HG03280 (cell line): Measurements from ENCODE around the gene PRLH.
"Not testable (repeated sequence)": the region's sequence is repeated elsewhere in the genome, so short reads cannot be mapped to it uniquely, and the experiment has no call there.

Experiments used
- ATAC-seq: cut with Tn5 transposase; IDR thresholded peaks from one replicate; pipeline ENCODE4 v1.9.1; 2021; ENCODE audit warnings: mild to moderate bottlenecking, moderate library complexity; ENCODE audit not compliant: unreplicated experiment

PRLH gene

DNA sequence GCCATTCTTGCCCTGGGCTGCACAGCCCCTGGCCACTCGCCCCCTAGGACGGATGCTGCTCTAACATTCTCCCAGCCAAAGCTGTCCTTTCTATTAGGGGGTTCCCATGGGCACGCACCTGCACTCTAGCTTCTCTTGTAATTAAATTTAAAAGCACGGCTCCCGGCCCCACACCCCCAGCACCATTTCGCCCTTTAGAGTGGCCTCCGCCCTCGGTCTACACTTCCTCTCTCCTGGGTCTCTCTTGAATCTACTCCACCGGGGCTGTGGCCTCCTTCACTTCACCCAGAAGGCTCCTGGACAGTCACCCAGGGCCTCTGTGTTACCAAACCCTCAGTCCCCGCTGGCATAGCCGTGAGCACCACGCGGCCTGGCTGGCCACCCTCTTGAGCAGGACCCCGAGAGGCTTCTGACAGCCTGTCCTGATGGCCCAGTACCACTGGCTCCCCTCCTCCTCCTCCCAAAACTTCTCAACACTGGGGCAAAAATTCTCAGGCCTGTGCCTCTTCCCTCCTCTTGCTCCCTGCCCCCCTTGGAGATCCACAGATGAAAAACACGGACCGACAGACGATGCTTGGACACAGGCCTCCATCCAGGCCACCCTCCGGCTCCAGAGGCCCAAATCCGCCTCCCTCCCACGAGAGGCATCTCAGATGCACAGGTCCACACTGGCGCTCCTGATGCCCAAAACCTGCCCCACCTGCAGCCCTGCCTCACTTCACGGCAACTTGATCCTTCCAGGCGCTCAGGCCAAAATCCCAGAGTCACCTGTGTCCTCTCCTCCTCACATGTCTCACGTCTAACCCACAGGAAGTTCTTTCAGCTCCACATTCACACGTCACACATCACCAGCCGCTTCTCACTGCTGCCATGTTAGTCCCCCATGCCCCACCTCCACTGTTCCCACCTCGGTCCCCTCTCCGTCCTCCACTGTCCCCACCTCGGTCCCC, 31.1 kb downstream of the PRLH start:
- ATAC-seq = no peak

DNA sequence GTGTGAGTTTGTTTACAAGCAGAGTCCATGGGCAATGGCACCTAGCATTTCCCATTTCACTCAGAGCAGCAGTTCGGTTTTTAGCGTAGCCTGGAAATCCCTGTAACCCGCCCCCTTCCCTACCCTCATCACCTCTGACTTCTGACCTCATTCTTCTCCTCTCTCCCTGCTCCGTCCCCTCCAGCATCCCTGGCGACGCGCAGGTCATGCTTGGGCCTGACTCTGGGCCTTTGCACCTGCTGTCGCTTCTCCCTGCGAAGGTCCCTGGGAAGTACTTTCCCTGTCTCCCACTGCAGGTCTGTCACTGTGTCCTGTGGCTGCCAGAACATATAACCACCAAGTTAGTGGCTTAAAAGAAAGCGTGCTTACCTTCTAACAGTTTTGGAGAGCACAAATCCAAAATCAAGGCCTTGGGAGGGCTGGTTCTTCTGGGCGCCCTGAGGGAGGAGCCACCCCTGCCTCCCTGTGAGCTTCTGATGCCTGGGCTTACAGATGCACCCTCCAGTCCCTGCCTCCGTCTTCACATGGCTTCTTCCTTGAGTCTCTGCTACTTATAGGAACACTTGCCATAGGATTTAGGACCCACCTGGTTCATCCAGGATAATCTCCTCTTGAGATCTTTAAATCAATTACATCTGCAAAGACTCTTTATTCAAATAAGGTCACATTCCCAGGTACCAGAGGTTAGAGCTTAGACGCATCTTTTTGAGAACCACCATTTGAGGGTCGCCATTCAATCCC, 32.3 kb downstream of the PRLH start:
- no peak for ATAC-seq

DNA sequence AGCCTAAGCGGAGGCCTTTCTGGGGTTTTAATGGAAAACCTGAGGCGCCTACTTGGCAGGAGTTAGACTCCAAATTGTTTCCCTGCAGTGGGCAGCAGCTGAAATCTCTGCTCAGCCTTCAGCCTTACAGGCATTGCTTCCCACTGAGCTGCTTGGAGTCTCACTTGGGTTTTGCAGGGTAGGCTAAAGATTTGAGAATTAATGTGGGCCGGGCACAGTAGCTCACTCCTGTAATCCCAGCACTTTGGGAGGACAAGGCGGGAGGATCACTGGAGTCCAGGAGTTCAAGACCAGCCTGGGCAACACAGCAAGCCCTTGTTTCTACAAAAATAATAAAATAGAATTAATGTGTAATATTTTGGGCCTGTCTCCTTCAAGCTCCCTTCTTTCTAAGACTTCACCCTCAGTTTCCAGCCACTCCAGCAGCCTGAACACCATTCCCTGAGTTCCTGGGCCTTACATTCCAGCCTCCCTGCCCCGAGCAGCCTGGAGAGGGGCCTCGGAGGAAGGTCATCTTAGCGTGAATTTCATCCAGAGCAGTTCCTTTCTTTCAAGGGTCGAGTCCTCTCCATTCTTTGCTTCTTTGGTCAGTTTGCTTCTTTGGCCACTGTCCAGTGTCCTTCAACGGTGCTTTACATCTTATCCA, 33.2 kb downstream of the PRLH start:
- no peak for ATAC-seq

DNA sequence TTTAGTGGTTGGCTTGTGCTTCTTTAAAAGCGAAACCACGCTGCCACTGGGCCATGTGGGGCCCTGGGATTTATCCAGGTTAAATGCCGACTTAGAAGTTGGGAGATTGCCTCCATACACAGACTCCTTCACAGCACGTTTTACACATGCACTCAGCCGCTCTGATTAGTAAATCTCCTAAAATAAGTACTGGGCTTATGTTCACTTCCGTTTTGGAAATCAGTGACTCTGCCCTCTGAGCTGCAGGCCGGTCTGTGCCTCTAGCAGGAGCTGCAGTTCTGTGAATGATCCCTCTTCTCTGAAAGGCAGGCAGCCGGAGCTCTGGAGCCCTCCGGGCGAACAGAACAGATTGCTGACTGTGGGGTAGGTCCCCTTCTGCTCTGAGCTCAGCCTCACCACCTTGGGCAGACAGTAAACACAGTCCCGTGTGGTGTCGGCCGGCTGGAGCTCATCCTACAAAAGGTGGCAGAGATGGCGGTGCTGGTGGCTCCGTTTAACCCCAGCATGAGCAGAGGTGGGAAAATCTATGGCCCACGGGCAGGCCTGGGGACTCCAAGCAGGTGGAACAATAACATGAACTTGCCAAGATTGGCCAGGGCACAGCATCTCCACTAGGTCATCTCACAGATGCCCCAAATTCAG, 34.0 kb downstream of the PRLH start:
- no peak for ATAC-seq

DNA sequence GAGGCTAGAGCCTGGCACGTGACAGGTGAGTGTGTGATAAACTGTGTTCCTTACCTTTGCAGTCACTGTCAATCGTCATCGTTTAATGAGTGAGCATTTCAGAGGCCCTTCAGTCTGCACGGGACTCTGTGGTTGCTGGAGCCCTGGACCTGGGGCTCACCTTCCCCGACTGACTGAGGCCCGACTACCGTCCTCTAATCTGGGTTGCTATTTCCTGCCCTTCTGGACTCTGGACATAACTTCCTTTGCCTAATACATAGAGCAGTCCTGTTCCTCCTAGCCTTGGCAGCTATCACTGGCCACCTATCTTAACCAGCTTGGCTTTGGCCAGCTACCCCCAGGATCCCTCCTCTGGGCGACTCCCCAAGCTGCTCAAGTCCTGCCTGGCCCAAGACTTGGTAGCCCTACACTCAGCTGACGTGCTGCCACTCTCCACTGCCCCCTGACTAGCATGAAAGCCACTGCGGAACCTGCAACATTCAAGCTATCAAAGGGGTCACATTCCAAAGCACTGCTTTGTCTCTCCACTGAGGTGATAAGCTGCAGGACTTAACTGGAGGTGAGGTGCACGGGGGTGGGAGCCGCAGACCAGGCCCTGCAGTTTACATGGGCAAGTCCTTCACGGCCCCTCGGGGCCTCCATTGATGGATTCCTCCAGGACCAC, 35.2 kb downstream of the PRLH start:
- ATAC-seq = no peak

DNA sequence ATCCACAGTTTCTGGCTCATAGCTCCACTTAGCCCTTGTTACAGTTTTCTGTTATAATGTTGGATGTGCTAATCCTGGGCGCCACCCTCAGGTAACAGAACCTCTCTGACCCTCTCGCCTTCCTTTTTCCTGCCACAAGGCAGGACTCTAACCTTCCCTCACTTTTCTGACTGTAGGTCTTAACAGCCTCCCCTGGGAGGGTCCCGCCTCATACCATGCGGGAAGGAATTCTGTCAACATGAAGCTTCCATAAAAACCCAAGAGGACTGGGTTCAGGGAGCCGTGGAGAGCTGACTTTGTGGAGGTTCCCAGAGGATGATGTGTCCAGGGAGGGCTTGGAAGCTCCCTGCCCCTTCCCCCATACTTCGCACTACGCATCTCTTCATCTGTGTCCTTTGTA, 36.0 kb downstream of the PRLH start:
- ATAC-seq = no peak

DNA sequence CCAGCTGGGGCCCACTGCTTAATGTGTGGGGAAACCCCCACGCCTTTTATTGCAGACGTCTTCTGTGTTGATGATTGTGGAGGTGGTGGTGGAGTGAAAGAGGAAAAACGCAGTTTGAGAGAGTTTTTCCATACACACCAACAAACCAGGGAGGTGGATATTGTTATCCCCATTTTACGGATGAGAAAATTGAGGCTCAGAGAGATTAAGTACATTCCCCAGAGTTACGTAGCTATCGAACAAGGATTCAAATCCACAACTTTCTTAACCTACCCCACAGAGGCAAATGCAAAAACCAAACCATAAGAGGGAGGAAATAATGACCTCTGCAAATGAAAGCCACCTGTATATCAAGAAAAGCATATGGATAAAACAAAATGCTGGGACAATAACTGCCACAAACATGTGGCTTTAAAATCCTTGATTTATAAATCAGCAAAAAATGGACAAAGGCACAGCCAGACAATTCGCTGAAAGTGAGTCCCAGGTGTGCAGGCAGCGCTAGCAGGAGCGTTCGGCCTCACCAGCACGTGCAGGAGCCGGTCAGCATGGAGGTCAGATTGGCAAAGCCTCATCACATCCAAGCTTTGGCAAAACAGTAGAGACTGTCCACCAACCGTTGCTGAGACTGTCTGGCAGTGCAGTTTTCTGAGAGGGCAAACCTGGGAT, 36.8 kb downstream of the PRLH start:
- ATAC-seq = no peak

DNA sequence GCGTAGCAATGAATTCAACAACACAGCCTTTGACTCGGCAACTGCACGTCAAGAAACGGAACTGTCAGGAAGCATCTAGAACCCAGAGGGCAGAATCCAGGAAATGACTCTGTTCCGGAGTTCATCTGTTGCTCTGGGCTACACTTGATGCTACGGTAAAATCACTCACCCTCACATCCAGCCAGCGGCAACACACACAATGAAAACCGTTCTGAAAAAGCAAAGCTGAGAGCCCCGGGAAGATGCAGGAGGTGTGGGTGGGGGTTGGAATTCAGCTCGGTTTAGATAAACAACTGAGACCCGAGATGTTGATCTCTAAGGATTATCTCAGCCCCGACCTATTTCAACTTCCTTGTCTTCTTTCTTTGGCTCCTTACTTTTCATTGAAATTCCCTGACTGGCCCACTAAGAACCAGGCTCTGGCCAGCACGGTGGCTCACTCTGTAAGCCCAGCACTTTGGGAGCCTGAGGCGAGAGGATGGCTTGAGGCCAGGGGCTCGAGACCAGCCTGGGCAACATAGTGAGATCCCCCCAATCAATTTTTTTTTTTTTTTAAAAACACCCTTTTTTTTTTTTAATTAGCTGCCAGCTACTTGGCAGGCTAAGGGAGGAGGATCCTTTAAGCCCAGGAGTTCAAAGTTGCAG, 37.5 kb downstream of the PRLH start:
- ATAC-seq = no peak

DNA sequence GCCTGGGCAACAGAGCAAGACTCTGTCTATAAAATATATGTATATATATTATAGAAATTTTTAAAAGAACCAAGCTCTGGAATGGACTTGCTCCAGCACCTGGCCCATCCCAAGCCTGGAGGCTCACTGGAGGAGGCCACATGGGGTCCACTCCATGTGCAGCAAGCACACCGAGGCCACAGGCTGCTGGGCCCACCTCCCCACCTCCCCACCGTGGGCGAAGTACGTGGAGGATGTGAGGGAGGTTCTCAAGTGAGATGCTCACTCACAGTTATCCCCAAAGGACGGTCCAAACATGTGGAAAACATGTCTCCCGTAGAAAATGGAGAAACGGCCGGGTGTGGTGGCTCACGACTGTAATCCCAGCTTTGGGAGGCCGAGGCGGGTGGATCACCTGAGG, 38.0 kb downstream of the PRLH start:
- ATAC-seq = no peak

DNA sequence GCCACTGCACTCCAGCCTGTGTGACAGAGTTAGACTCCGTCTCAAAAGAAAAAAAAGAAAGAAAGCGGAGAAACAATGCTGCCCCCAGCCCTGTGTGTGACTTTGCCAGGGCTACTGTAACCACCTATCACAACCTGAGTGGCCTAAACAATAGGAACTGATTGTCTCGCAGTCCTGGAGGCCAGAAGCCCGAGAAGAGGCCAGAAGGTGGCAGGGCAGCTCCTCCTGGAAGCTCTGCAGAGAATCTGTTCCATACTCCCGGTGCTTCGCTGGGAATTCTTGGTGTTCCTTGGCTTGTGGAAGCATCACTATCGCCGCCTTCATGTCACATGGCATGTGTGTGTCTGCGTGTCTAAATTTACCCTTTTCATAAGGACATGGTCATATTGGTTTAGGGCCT, 38.6 kb downstream of the PRLH start:
- no peak for ATAC-seq

DNA sequence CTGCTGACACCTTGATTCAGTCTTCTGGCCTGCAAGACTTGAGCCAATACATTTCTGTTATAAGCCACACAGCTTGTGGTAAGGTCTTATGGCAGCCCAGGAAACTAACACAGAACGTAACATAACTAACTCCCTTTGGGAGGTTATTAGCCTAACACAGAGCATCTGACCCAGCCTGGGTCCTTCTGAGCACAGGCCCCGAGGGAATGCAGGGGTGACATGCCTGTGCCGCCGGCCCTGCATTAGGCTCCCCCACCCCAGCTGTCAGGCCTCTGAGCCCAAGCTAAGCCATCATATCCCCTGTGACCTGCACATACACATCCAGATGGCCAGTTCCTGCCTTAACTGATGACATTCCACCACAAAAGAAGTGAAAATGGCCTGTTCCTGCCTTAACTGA, 40.1 kb downstream of the PRLH start:
- not testable (repeated sequence) for ATAC-seq

DNA sequence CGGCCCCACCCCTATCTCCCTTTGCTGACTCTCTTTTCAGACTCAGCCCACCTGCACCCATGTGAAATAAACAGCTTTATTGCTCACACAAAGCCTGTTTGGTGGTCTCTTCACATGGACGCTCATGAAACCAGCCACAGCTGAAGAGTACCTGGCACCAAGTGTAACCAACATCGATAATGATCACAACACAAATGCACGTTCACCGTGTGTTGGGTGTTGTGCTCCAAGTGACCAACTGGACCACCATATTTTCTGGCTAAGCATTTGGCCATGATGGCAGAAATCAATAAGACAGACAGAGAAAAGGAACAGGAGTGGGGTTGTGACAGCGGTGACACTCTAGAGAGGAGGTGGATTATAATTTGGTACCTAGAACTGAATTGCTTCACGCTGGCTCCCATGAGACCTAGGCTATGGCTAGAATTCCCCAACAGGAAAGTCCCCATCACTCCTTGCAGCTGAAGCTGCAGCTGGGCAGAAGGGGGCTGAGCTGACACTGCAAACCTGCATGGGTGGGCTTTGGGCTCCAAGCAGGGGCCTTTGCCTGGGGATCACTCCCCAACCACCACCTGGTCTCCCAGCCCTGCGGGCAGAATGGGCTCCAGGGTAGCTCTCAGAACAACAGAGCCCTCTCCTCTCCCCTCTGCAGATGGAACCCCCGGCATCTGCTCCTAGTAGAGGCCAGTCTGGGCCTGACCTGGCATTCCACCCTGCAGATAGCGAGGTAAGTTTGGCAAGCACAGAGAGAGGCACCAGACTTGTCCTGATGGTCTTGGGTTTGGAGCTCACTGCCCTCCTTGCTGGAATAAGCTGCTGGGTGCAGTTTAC, 46.4 kb downstream of the PRLH start:
- ATAC-seq = no peak

DNA sequence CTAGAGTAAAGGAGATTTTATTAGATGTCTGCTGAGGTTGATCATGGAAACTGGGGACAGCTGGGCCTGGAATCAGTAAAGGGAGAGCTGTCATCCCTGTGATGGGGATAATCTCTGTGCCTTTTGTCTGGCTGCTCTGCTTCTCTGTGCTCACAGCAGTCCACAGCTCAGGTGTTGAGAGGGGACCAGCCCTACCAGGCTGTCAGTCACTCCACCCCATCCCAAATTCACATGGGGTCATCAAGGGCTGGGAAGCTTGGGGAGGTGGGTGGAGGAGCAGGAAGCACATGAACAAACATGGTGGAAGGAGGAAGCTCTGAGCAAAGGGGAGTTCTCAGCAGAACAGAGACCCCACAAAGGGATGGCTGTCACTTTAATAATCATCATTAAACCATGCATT, 47.3 kb downstream of the PRLH start:
- no peak for ATAC-seq

DNA sequence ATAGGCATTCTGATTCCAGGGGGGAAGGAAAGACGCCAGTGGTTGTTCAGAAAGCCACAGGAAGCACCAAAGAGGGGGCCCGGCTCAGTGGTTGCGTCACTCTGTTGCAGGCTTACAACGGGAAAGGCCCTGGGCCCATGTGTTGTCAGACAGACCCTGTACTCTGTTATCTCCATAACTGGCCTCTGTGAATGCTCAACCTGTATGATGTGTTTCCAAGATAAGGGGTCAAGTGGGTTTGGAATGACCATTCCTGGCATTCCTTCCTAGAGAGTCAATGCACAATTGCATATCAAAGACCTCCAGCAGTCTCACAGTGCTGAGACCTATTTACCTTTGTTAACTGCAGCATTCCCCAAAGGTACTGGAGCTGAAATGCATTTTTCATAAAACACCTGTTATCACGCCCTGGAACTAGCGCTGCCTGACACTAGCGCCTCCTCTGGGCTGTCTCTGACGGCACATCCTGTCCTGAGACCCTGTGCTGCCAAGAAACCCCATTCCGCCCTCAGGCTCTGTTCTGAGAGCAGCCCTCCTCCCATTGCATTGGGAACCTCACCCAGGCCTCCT, 47.9 kb downstream of the PRLH start:
- no peak for ATAC-seq

DNA sequence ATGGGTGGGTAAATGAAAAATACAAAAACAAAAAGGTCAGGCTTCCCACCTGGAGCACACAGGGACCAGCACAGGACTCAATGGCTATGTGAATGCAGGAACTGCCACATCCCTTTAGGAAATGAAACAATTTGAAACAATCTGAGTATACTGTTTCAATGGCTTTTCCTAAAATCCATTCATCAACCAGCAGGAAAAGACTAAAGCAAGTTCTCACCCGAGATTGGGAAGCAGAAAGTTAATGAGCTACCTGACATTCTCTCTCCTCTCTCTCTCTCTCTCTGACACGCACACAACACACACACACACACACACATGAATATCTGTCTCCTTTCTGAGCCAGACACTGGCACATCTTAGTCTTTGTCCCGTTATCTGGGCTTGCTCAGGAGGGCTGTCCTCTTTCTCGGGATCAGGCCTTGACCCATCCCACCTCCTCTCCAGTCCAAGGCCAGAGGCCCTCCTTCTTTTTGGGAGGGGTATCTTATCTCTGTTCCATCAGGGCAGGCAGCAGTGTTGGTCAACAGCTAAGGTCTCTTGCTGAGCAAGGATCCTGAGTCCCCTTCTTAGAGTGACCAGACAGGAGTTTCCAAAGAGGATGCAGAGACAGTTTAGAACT, 49.4 kb downstream of the PRLH start:
- no peak for ATAC-seq

DNA sequence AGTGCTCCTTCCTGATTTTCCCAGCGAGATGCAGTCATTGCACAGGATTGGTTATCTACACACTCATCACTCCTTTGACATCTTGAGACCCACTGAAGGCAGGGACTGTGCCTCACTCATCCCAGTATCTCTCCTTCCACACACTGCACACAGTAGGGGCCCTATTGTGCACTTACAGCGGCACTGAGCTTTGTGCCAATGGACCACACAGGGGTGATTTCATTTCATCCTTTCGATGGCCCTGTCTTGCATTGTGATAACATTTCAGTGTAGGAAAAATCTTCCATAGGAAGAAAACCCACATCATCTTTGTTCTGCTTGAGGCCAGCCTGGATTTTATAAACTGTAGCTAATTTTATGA, 50.0 kb downstream of the PRLH start:
- no peak for ATAC-seq
